Activated T-helper 2 cell treated with anti-CD3 and anti-CD28 coated beads, Interferon-gamma antibody, Interleukin-2, Interleukin-4, amounts not matched to agents 10 μg/mL and 5 μg/mL and 100 μg/mL, durations not matched to agents 14 hours and 24 hours and 36 hours (primary cell): ENCODE measurements around the gene PIK3C2G. TPM values are rescaled to one million over a fixed set of nuclear protein-coding genes. Genes with fewer than 3 reads are reported as not detected.

Experiments used
- DNase-seq: peaks from one replicate; pipeline ENCODE4 v3.0.0; 2021; ENCODE audit warnings: low spot score
- H3K27ac Mint-ChIP-seq: one replicate; pipeline ENCODE4 v1.8.0; 2021; ENCODE audit warnings: mixed read lengths
- H3K27me3 Mint-ChIP-seq: one replicate; pipeline ENCODE4 v1.8.0; 2021; ENCODE audit warnings: low read depth, mixed read lengths
- H3K36me3 Mint-ChIP-seq: one replicate; pipeline ENCODE4 v1.8.0; 2021; ENCODE audit warnings: low read depth, mixed read lengths
- H3K4me1 Mint-ChIP-seq: one replicate; pipeline ENCODE4 v1.8.0; 2021; ENCODE audit warnings: low read depth, mixed read lengths
- H3K4me3 Mint-ChIP-seq: one replicate; pipeline ENCODE4 v1.8.0; 2021; ENCODE audit warnings: low read depth, mild to moderate bottlenecking, moderate library complexity, mixed read lengths
- H3K9me3 Mint-ChIP-seq: one replicate; pipeline ENCODE4 v1.8.0; 2021; ENCODE audit warnings: mixed read lengths
- intact Hi-C: fragments of 100-400 bp; cut with micrococcal nuclease; formaldehyde crosslinking; loops from one replicate; pipeline ENCODE4 v1.15.1; 2023
- total RNA-seq: library from RNA; stranded (reverse); gene quantifications from 2 replicates; pipeline ENCODE4 v1.2.3, GENCODE V29; 2022

PIK3C2G gene
- total RNA-seq, 1 donor from 2014 or later, result not detected

DNA sequence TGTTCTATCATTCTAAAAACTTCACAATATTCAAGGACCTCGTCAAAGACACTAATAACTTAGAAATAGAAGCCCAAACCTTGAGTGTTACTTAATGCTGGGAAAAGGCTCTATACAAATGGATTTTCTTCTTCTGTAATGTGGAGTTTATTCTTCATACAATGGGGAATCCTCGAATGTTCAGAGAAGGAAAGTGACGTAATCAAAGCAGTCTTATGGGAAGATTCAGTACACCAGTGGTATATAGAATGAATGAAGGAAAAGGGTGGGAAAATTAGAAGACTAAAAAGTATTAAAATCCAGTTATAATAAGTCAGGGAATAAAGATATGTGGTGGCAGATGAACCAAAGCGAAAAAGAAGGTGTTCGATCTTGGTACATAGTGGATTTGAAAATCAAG lies 370.0 kb downstream of the PIK3C2G start:
- intact Hi-C loops, result no loop called here
- Mint-ChIP-seq H3K4me1 (no peaks in the 10 kb centered on the region), H3K4me3 (no peak overlapping the region), H3K9me3 (peaks cover 17% of the 10 kb centered on the region), H3K27ac (no peak overlapping the region), H3K36me3 (no peaks in the 10 kb centered on the region), H3K27me3 (no peaks in the 10 kb centered on the region)
- DNase-seq, result no peak

DNA sequence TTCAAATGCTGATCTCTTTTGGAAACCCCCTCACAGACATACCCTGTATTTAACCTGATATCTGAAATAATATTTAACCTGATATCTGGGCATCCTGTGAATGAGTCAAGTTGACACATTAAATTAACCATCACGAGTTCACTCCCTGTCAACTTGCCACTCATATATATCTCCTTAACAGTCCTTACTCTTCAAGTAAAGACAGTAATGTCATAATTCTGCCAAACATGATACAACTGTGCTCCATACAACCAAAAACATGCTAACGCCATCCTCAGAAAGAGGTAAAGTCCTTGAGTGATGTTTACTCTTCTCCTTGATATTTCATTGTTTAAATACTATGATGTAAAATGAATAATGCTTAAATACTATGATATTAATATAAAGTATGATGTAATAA lies 371.5 kb downstream of the PIK3C2G start:
- no peak for DNase-seq
- Mint-ChIP-seq H3K4me1 (no peaks in the 10 kb centered on the region), H3K27ac (no peak overlapping the region), H3K36me3 (no peaks in the 10 kb centered on the region), H3K4me3 (no peak overlapping the region), H3K9me3 (peaks cover 16% of the 10 kb centered on the region), H3K27me3 (no peaks in the 10 kb centered on the region)
- intact Hi-C loops, result no loop called here

GRCh38 chr12:18634382-18634781 lies 373.1 kb downstream of the PIK3C2G start:
- Mint-ChIP-seq H3K27ac (no peak overlapping the region), H3K36me3 (no peaks in the 10 kb centered on the region), H3K9me3 (peaks cover 21% of the 10 kb centered on the region), H3K4me3 (no peak overlapping the region), H3K4me1 (no peaks in the 10 kb centered on the region), H3K27me3 (no peaks in the 10 kb centered on the region)
- no peak for DNase-seq
- intact Hi-C loops, result no loop called here

- Mint-ChIP-seq H3K36me3 (no peaks in the 10 kb centered on the region), H3K27ac (no peak overlapping the region), H3K4me3 (no peak overlapping the region), H3K4me1 (no peaks in the 10 kb centered on the region), H3K27me3 (no peaks in the 10 kb centered on the region), H3K9me3 (peaks cover 17% of the 10 kb centered on the region)
- intact Hi-C loops, result no loop called here
- DNase-seq, result no peak
These were observed 379.1 kb downstream of the PIK3C2G start for GRCh38 chr12:18640321-18640955.

GRCh38 chr12:18643681-18644080 lies 382.4 kb downstream of the PIK3C2G start:
- H3K36me3 Mint-ChIP-seq, result no peaks in the 10 kb centered on the region
- DNase-seq, result no peak
- no peaks in the 10 kb centered on the region for H3K27me3 Mint-ChIP-seq
- peaks cover 10% of the 10 kb centered on the region for H3K9me3 Mint-ChIP-seq
- no peak overlapping the region for H3K27ac Mint-ChIP-seq
- no peak overlapping the region for H3K4me3 Mint-ChIP-seq
- intact Hi-C loops, result no loop called here
- H3K4me1 Mint-ChIP-seq, result no peaks in the 10 kb centered on the region

GRCh38 chr12:18644564-18644963 lies 383.2 kb downstream of the PIK3C2G start:
- Mint-ChIP-seq H3K27ac (no peak overlapping the region), H3K9me3 (peaks cover 11% of the 10 kb centered on the region), H3K4me1 (no peaks in the 10 kb centered on the region), H3K27me3 (no peaks in the 10 kb centered on the region), H3K36me3 (no peaks in the 10 kb centered on the region), H3K4me3 (no peak overlapping the region)
- intact Hi-C loops, result no loop called here
- no peak for DNase-seq

DNA sequence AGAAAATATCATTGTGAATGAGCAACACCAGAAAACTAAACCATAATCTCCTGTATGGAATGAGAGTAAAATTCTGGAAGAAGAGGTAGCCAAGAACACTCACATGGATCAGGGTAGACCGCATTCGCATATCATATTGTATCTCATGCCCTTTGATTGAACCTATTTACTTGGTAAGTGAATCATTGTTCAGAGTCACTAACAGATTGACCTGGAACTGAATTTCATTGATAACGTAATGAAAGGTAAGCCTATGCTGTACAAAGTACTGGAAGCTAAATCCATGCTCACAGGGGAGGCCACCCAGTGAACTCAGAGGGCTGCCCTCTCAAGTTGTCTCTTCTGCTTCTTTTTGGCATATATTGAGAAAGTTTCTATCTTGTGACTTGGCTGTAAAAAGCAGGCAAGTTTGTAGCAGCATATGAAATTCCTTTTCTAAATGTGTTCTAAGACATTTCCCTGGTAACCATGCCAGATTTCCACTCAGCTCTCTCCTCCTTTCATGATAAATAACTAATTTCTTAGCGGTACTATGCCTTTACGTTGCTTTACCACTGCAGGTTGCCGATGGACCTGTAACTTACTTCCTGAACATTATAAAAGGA lies 385.1 kb downstream of the PIK3C2G start:
- intact Hi-C loops, result no loop called here
- H3K36me3 Mint-ChIP-seq, result no peaks in the 10 kb centered on the region
- no peaks in the 10 kb centered on the region for H3K27me3 Mint-ChIP-seq
- H3K27ac Mint-ChIP-seq, result no peak overlapping the region
- H3K4me1 Mint-ChIP-seq, result no peaks in the 10 kb centered on the region
- no peak overlapping the region for H3K4me3 Mint-ChIP-seq
- no peak for DNase-seq
- peaks cover 11% of the 10 kb centered on the region for H3K9me3 Mint-ChIP-seq

DNA sequence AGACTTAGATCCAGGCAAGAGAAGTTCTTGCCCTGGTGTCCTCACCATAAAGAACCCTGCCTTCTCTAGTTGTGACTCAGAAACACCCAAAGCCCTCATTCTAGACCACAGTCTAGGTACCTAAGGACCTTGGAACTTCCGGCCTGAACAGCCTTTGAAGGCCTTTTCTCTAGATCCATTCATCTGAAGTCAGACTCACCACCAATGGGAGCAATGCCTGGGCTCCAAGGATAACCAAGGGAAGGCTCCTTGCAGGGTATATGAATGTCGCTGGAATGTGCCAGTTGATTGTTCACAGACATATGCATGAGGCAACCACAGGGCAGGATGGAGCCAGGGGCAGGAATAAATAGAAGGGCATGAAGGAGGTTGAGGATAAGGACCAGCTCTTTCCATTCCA lies 390.2 kb downstream of the PIK3C2G start:
- H3K27me3 Mint-ChIP-seq, result no peaks in the 10 kb centered on the region
- no peak overlapping the region for H3K27ac Mint-ChIP-seq
- H3K4me1 Mint-ChIP-seq, result no peaks in the 10 kb centered on the region
- intact Hi-C loops, result no loop called here
- H3K4me3 Mint-ChIP-seq, result no peak overlapping the region
- DNase-seq, result no peak
- peaks cover 16% of the 10 kb centered on the region for H3K9me3 Mint-ChIP-seq
- no peaks in the 10 kb centered on the region for H3K36me3 Mint-ChIP-seq

- Mint-ChIP-seq H3K4me1 (no peaks in the 10 kb centered on the region), H3K9me3 (peaks cover 26% of the 10 kb centered on the region), H3K4me3 (no peak overlapping the region), H3K27ac (no peak overlapping the region), H3K27me3 (no peaks in the 10 kb centered on the region), H3K36me3 (no peaks in the 10 kb centered on the region)
- no peak for DNase-seq
- intact Hi-C loops, result no loop called here
These were observed 391.3 kb downstream of the PIK3C2G start for GRCh38 chr12:18652596-18652995.

DNA sequence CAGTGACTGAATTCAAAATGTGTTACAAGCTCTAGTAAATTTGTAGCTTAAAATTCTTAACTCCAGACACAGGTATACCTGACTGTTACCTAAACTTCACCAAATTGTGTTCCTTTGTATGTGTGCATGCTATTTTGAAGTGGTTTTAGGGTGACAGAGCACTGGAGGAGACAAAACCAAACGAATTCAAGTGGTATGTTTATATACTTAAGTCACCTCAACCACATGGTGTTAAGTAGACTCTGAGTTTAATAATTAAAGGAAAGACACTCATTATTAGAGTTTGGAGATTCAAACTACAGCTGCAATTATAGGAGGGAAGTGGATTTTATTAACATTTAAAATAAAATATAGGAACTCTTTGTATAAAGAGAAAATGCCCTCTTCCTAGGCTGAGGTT lies 392.1 kb downstream of the PIK3C2G start:
- Mint-ChIP-seq H3K36me3 (no peaks in the 10 kb centered on the region), H3K4me3 (no peak overlapping the region), H3K4me1 (no peaks in the 10 kb centered on the region), H3K9me3 (peaks cover 35% of the 10 kb centered on the region), H3K27ac (no peak overlapping the region), H3K27me3 (no peaks in the 10 kb centered on the region)
- no peak for DNase-seq
- intact Hi-C loops, result no loop called here

DNA sequence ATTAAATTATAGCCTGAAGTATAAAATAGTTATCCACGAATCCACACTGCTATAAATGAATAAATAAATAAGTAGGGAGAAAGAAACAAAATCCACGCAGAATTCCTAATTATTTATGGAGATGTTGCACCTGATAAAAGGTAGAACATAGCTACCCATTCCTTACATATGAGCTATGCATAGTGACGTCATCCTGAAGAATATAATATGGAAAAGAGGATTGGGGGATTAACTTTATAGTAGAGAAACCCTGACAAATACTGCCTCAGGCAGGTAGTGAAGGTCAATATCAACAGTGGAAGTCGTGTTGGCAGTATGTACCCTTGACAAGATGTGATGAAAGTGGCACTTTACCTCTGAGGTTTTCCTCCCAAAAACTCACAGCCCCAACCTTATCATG lies 394.0 kb downstream of the PIK3C2G start:
- Mint-ChIP-seq H3K9me3 (peaks cover 35% of the 10 kb centered on the region), H3K36me3 (no peaks in the 10 kb centered on the region), H3K4me3 (no peak overlapping the region), H3K27me3 (no peaks in the 10 kb centered on the region), H3K4me1 (no peaks in the 10 kb centered on the region), H3K27ac (no peak overlapping the region)
- DNase-seq, result no peak
- intact Hi-C loops, result no loop called here

- Mint-ChIP-seq H3K4me3 (no peak overlapping the region), H3K36me3 (no peaks in the 10 kb centered on the region), H3K4me1 (no peaks in the 10 kb centered on the region), H3K27ac (no peak overlapping the region), H3K9me3 (peaks cover 48% of the 10 kb centered on the region), H3K27me3 (no peaks in the 10 kb centered on the region)
- no peak for DNase-seq
- intact Hi-C loops, result no loop called here
These were observed 396.9 kb downstream of the PIK3C2G start for GRCh38 chr12:18658179-18658578.

DNA sequence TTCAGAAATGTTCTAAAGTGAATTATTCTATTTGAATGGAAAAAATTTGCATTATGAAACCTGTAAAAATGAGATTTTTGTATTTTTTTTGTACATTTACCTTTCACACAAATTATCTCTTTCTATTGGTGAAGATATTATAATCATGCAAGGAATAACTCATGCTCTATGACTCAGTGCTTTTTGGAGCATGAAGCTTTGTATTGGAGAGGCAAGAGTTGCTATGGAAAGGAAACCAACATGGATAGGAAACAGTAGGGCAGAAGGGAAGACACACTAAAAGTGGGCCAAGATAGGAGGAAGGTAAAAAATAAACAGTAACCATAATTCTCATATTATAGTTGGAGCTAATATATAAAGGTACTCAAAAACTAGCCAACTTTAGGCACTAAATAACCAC lies 397.5 kb downstream of the PIK3C2G start:
- no peaks in the 10 kb centered on the region for H3K36me3 Mint-ChIP-seq
- H3K27me3 Mint-ChIP-seq, result no peaks in the 10 kb centered on the region
- H3K4me1 Mint-ChIP-seq, result no peaks in the 10 kb centered on the region
- no peak overlapping the region for H3K27ac Mint-ChIP-seq
- no peak for DNase-seq
- no peak overlapping the region for H3K4me3 Mint-ChIP-seq
- peaks cover 52% of the 10 kb centered on the region for H3K9me3 Mint-ChIP-seq
- intact Hi-C loops, result no loop called here

GRCh38 chr12:18676141-18676540 lies 414.8 kb downstream of the PIK3C2G start:
- intact Hi-C loops, result no loop called here
- no peak overlapping the region for H3K4me3 Mint-ChIP-seq
- no peaks in the 10 kb centered on the region for H3K4me1 Mint-ChIP-seq
- no peaks in the 10 kb centered on the region for H3K36me3 Mint-ChIP-seq
- H3K27ac Mint-ChIP-seq, result no peak overlapping the region
- H3K9me3 Mint-ChIP-seq, result peaks cover 22% of the 10 kb centered on the region
- no peak for DNase-seq
- no peaks in the 10 kb centered on the region for H3K27me3 Mint-ChIP-seq
